Measurements from ENCODE around the gene TUB.
A peak's percentile ranks its signal among the peaks of the same experiment; 100 is the strongest.

The TUB gene

GRCh38 chr11:8089791-8090510 lies 8.9 kb downstream of the TUB start:
- no peak for DNase-seq (ENCODE audit: low read depth)

GRCh38 chr11:8090756-8091155 lies 9.7 kb downstream of the TUB start:
- TF ChIP-seq CTCF (IDR thresholded peaks at IDR 0.05; ENCODE audit: insufficient read depth, low read depth, low read length, missing control alignments): peak; percentile 42
- peak; percentile 34 for DNase-seq (ENCODE audit: low read depth)
- H3K4me3 ChIP-seq (ENCODE audit: low read depth, low read length): no peak overlapping the region

More at GRCh38 chr11:8089791-8090510, 8.9 kb downstream of the TUB start:
- no peak for TF ChIP-seq CTCF (IDR thresholded peaks at IDR 0.05; ENCODE audit: insufficient read depth, low read depth, low read length, missing control alignments)
- H3K4me3 ChIP-seq (ENCODE audit: low read depth, low read length): no peak overlapping the region

GRCh38 chr11:8091721-8092120 lies 10.7 kb downstream of the TUB start:
- no peak for TF ChIP-seq CTCF (IDR thresholded peaks at IDR 0.05; ENCODE audit: insufficient read depth, low read depth, low read length, missing control alignments)
- no peak for DNase-seq (ENCODE audit: low read depth)
- H3K4me3 ChIP-seq (ENCODE audit: low read depth, low read length): no peak overlapping the region

GRCh38 chr11:8092587-8093424 lies 11.8 kb downstream of the TUB start:
- peak; percentile 62 for TF ChIP-seq CTCF (IDR thresholded peaks at IDR 0.05; ENCODE audit: insufficient read depth, low read depth, low read length, missing control alignments)

GRCh38 chr11:8093931-8094575 lies 13.0 kb downstream of the TUB start:
- no peak for TF ChIP-seq CTCF (IDR thresholded peaks at IDR 0.05; ENCODE audit: insufficient read depth, low read depth, low read length, missing control alignments)
- no peak overlapping the region for H3K4me3 ChIP-seq (ENCODE audit: low read depth, low read length)
- no peak for DNase-seq (ENCODE audit: low read depth)

More at GRCh38 chr11:8092587-8093424, 11.8 kb downstream of the TUB start:
- DNase-seq (ENCODE audit: low read depth): peak; percentile 69
- no peak overlapping the region for H3K4me3 ChIP-seq (ENCODE audit: low read depth, low read length)

- H3K4me3 ChIP-seq (ENCODE audit: low read depth, low read length): no peak overlapping the region
- TF ChIP-seq CTCF (IDR thresholded peaks at IDR 0.05; ENCODE audit: insufficient read depth, low read depth, low read length, missing control alignments): no peak
- DNase-seq (ENCODE audit: low read depth): no peak
Measured at GRCh38 chr11:8094656-8095055, 13.6 kb downstream of the TUB start.
